Activated CD8-positive, alpha-beta memory T cell treated with anti-CD3 and anti-CD28 coated beads for 36 hours (primary cell): ENCODE measurements around the gene STC2. TPM values are rescaled to one million over a fixed set of nuclear protein-coding genes. Genes with fewer than 3 reads are reported as not detected.
"Not testable (repeated sequence)": the region's sequence is repeated elsewhere in the genome, so short reads cannot be mapped to it uniquely, and the experiment has no call there.

ENCODE experiments used
- CTCF ChIA-PET: fragments of 350-600 bp; sonication (Branson Sonifier 250); formaldehyde crosslinking; loops from one replicate; lab custom pipeline; 2021; ENCODE audit warnings: antibody characterized with exemption; lab: Charles Lee
- POLR2A ChIA-PET: fragments of 350-600 bp; sonication (Branson Sonifier 250); formaldehyde crosslinking; loops from one replicate; lab custom pipeline; 2021; ENCODE audit warnings: antibody characterized with exemption; lab: Charles Lee
- total RNA-seq, 2 experiments: library from RNA; stranded (reverse); gene quantifications; one replicate each; pipeline ENCODE4 v1.2.3, GENCODE V29; 2021

The STC2 gene
- total RNA-seq, 2 experiments from 2014 or later, result 13.7 to 13.8 TPM

DNA sequence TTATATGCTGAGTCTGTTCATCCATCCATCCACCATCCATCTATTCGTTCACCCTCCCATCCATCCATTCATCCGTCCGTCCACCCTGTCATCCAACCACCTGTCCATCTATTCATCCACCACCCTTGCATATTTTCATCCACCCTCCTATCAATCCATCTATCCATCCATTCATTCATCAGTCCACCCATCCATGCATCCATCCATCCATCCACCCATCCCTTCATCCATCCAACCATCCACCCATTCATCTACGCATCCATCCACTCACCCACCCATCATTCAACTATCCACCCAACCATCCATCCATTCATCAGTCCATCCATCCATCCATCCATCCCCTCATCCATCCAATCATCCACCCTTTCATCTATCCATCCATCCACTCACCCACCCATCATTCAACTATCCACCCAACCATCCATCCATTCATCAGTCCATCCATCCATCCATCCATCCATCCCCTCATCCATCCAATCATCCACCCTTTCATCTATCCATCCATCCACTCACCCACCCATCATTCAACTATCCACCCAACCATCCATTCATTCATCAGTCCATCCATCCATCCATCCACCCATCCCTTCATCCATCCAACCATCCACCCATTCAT lies 43.8 kb downstream of the STC2 start:
- CTCF ChIA-PET, result interaction anchor here (0.6 to 1.3 kb wide), 3 partner anchors 43 to 1954 kb away, joined by 3 to 4 read pairs (median 3); no protein-coding TSS in a partner anchor
- POLR2A ChIA-PET, result not testable (repeated sequence)

DNA sequence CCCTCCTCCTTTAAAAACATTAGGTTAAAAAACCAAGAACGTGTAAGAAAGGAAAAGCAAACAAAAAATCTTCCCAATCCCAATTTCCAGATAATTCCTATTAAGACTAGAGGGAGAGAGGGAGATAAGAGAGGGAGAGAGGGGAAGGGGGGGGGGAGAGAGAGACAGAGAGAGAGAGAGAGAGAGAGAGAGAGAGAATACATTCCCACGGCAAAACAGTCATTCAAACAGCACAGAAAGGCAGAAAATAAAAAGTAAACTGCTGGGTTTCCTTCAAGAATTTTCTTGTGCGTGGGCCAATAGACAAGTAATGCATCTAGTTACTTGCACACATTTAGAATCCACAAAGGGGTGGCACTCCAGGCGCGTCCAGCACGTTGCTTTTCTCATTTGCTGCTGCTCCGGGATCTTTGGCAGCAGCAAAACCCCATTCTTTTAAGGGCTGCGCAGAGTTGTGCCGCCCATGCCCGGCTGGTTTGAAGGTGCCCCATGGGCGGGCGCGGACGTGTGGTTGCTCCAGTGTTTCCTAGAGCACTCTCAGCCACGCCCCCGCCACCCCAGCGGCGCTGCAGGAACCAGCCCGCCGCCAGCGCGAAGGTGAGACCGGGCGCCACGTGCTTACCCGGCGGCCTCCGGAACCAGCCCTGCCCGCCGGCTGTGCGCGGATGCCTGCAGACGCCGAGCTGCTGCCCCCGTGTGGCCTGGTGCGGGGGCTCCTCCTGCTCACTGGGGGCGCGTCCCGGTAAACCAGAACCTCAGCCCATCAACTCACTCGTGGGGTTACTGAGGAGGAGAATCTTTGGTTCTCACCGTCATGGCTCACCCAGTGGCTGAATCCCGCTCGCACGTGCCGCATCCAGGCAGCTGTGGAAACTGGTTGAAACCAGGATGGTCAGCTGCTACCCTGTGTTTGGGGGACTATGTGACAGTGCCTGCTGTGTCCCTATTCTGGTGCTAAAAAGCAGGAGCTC lies 44.6 kb downstream of the STC2 start:
- POLR2A ChIA-PET, result no interaction called here

DNA sequence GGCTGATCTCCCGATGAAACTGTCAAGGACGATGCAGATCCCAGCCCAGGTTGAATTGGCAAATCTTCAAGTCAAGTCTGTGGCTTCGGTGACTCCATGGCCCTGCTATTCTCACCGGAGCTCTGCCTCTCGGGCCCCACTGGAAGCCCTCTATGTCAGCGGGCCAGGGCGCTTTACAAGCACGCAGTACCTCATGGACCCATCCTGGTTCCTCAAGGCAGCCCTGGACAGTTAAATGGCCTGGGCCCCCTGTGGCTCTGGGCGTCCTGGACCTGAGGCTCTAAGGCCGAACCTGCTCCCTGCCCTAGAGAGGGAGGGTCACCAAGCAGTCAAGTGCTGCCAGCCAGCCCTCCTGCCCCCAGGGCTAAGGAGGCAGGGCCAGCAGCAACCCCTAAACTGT lies 45.3 kb downstream of the STC2 start:
- POLR2A ChIA-PET, result no interaction called here
- CTCF ChIA-PET, result no interaction called here

More for the DNA sequence above, 44.6 kb downstream of the STC2 start:
- CTCF ChIA-PET, result interaction anchor here (0.9 to 1.3 kb wide), 2 partner anchors 44 to 139 kb away, joined by 3 to 4 read pairs; no protein-coding TSS in a partner anchor

DNA sequence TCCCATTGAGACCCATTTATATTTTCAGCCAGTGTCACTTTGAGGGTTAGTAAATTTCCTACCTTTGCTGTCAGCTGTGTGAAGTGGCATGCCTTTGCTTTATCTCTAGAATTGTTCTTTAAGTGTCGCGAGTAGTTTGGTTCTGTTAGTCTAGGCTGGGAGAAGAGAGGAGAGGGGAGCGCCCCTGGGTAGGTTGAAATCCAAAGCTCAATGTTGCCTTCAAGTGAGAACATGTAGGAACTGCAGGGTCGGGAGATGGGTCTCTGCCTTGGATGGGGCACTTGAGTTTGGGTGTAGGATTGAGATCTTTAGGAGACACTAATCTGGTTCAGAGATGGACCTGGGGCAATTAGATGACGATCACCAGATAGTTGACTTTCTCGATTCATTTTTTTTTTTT lies 46.3 kb downstream of the STC2 start:
- CTCF ChIA-PET, result interaction anchor here (0.6 to 0.7 kb wide), 3 partner anchors 14 to 34 kb away, joined by 3 to 5 read pairs (median 3); no protein-coding TSS in a partner anchor
- POLR2A ChIA-PET, result interaction anchor here (0.7 kb wide), 2 partner anchors 32 to 323 kb away, joined by 5 to 7 read pairs; partner anchors contain the start of gene RPL26L1

DNA sequence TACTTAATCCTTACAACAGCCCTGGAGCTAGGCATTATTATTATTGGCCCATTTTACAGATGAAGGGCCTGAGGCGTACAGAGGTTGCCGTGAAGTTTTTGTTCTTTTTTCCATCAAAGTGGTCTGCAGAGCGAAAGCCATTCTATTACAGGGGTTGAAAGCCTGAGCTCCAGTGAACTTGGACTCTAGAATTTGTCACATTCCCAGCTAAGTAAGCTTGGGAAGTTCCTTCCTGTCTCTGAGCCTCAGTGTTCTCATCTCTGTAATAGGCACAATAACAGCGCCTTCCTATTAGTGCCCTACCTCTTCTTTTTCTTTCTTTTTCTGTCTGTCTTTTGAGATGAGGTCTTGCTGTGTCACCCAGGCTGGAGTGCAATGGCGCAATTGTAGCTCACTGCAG lies 49.0 kb downstream of the STC2 start:
- ChIA-PET POLR2A (no interaction called here), CTCF (no interaction called here)

DNA sequence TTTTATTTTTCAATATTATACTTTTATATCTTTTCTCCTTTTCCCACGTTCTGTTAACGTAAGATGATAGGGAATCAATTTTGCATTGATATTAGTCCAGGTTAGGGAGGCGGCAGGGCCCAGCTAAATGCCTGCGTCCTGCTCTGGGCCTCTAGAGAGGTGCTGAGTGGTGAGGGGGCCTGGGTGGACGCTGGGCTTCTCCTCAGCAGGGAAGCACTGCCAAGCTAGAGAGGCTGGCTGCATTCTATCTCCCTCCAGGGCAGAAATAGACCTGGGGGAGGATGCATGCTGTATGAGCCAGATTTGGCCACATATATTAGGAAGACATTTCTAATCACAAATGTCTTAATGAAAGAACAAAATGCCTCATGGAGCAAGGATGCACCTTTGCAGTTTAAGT lies 49.6 kb downstream of the STC2 start:
- POLR2A ChIA-PET, result no interaction called here
- CTCF ChIA-PET, result no interaction called here

DNA sequence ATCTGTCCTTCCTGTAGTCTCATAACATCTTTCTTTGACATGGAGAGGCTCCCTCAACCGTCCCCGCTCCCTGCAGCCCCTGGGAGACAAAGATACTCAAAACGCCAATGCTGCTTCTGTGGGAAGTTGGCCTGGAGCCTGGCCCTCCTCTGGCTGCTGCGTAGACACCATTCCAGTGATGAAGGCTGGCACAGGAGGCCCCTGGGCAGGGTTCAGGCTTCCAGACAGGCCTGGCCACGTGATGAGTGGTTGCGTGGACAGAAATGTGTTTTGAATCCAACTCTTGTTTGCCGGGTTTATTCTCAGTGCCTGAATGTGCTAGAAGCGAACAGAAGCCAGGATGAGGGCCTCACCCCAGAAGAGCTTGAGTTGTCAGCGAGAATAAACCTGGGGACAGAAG lies 50.0 kb downstream of the STC2 start:
- ChIA-PET POLR2A (no interaction called here), CTCF (no interaction called here)

DNA sequence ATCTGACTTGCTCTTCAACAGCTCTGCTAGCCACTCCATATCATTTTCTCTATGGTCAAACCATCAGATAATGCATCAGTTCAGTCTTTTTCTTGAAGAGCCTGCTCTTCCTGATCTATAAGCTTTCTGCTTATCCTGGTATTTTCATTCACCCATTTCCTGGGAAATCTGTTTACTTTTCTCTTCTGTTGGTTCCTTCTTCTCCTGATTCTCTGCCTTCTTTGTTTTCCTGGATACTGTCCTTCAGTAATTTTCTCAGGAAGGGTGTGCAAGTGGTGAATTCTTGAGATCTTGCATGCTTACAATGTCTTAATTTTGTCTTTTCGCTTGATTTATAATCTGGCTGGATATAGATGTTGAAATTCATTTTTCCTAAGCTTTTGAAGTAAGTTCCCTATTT lies 53.4 kb downstream of the STC2 start:
- ChIA-PET POLR2A (no interaction called here), CTCF (no interaction called here)

DNA sequence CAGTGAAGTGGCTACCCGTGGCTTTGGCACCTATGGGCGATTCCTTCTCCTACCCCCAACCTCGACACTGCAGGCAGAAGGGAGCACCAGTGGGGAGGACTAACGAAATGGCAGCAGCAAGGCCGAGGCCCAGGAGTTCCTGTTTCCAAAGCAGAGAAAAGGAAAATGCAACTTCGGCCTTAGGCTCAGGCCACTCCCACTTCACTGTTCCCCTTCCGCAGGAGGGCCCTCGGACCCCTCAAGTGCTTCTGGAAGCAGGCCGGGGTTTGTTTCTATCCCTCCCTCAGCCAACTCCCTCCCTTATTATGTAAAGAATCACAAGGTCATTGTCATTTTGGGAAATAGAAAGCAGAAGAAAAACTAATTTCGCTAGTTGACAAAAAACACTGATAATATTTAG lies 56.8 kb downstream of the STC2 start:
- ChIA-PET POLR2A (no interaction called here), CTCF (no interaction called here)

DNA sequence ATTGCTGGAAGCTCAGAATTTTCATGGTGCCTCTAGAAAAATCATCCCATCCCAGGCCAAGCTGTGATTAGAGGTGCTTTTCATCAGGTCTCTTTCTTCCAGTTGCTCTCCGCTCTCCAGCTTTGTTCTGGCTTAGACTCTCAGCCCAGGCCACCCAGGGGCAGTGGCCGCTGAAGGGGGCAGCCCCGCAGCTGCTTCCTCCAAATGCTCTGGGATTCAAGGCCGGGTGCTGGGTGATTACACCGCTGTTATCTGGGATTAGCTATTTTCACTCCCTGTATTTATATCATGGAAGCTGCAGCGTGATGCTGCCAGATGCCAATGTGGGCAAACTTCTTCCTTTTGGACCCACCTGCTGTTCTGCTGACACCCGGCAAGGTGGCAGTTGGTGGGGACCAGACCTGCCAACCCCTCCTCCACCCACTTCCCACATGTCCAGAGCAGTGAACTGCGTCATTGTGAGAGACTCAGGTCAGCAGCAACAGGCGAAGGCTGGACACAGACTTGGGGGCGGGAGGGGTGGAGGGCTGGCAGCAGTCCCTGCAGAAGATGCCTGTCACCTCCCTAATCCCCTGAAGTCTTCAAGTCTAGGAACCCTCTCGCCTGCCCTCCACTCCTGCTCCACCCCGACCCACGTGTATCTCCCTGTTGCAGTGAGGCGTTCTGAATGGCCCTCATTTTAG lies 59.3 kb downstream of the STC2 start:
- ChIA-PET POLR2A (no interaction called here), CTCF (no interaction called here)

DNA sequence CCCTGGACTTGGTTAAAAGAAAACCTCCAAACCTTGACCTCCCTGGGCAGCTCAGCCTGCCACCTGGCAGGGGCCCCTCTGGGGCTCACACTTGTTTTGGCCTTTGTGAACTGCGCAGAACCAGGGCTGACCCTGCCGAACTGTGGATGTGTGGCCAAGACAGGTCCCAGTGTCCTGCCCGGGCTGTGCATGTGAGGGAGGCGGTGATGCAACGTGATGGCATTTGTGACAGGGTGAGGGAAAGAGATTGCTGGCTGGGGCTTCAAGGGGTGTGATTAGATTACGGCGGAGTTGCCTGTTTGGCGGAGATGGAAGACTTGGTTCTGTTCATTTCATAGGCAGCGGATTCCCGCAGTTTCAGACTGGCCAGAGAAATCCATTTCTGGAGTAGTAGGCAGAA lies 62.8 kb downstream of the STC2 start:
- POLR2A ChIA-PET, result no interaction called here
- CTCF ChIA-PET, result interaction anchor here (0.6 kb wide), 1 partner anchor 1244 kb away, joined by 3 read pairs; no protein-coding TSS in a partner anchor

Other genes starting within 250 kb of the STC2 start
- 10 to 100 TPM; 23.2 to 24.7 TPM for gene BNIP1, start 183.9 kb downstream of the STC2 start, total RNA-seq
- not detected for gene NKX2-5, start 93.2 kb downstream of the STC2 start, total RNA-seq